HG03342 (cell line): ENCODE data around the gene TBC1D16.

ENCODE experiments used
- ATAC-seq: cut with Tn5 transposase; IDR thresholded peaks from one replicate; pipeline ENCODE4 v1.9.1; 2021; ENCODE audit warnings: mild to moderate bottlenecking, moderate library complexity; ENCODE audit not compliant: unreplicated experiment

TBC1D16 gene

GRCh38 chr17:79941088-79942010 is 94.3 kb downstream of the TBC1D16 start:
- no peak for ATAC-seq

- ATAC-seq: no peak
Measured at GRCh38 chr17:79940459-79941087, 95.1 kb downstream of the TBC1D16 start.

- no peak for ATAC-seq
Measured at GRCh38 chr17:79939755-79940458, 95.8 kb downstream of the TBC1D16 start.

GRCh38 chr17:79939094-79939435 is 96.6 kb downstream of the TBC1D16 start:
- ATAC-seq: no peak

GRCh38 chr17:79938336-79939093 is 97.2 kb downstream of the TBC1D16 start:
- ATAC-seq: no peak

- no peak for ATAC-seq
Measured at GRCh38 chr17:79937391-79938335, 98.0 kb downstream of the TBC1D16 start.

- ATAC-seq: no peak
Measured at GRCh38 chr17:79936641-79937381, 98.9 kb downstream of the TBC1D16 start.

GRCh38 chr17:79936050-79936449 is 99.6 kb downstream of the TBC1D16 start:
- ATAC-seq: no peak

- no peak for ATAC-seq
Measured at GRCh38 chr17:79935197-79935885, 100.3 kb downstream of the TBC1D16 start.

- no peak for ATAC-seq
Measured at GRCh38 chr17:79934653-79934970, 101.1 kb downstream of the TBC1D16 start.

- ATAC-seq: no peak
Measured at GRCh38 chr17:79933863-79934652, 101.6 kb downstream of the TBC1D16 start.

GRCh38 chr17:79932451-79933306 is 103.0 kb downstream of the TBC1D16 start:
- ATAC-seq: no peak

GRCh38 chr17:79931817-79932309 is 103.8 kb downstream of the TBC1D16 start:
- no peak for ATAC-seq

- no peak for ATAC-seq
Measured at GRCh38 chr17:79930877-79931816, 104.5 kb downstream of the TBC1D16 start.

GRCh38 chr17:79930062-79930876 is 105.4 kb downstream of the TBC1D16 start:
- no peak for ATAC-seq
